GM10266 (cell line): Measurements from ENCODE around the gene ATAD2B.

Source experiments
- DNase-seq: peaks from one replicate; pipeline ENCODE4 v3.0.0; 2012; ENCODE audit errors: extremely low spot score
- CTCF ChIP-seq: IDR thresholded peaks from 2 replicates; pipeline ENCODE4 v1.5.1; 2012; ENCODE audit warnings: mild to moderate bottlenecking, low read depth; ENCODE audit not compliant: control insufficient read depth, insufficient read depth; ENCODE audit errors: missing control alignments

Gene ATAD2B

GRCh38 chr2:23905155-23905554, 21.8 kb downstream of the ATAD2B start:
- TF ChIP-seq CTCF, result no peak
- DNase-seq, result no peak

DNA sequence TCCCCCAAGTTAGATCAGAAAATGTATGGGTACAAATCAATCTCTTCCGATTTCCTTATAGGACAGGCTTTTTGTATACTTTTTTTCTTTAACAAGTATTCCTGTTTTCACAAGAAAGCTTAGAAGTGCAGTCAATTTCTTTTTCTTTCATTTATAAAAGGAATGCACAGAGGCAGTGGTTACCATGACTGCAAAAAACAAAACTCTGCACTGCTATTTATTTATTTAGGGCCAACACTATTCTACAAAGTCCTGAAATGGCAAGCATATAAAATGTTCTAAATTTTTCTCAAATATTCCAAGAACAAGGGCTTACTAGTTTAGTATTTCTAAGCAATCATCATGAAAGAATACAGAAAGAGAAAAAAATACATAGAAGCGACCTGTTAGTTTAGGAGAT, 22.2 kb downstream of the ATAD2B start:
- no peak for TF ChIP-seq CTCF
- DNase-seq, result no peak

- no peak for DNase-seq
- TF ChIP-seq CTCF, result no peak
These were observed 22.7 kb downstream of the ATAD2B start for GRCh38 chr2:23904215-23904614.

DNA sequence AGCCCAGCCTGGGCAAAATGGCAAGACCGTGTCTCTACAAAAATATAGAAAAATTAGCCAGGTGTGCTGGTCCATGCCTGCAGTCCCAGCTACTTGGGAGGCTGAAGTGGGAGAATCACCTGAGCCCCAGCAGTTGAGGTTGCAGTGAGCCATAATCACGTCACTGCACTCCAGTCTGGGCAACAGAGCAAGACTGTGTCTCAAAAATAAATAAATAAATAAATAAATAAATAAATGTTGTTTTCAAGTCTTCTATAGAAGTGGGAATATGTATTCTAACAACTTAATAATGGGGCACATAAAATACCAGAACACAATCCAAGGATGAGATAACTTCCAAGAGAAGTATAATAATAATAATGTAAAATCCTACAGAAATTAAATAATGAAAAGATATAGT, 23.9 kb downstream of the ATAD2B start:
- TF ChIP-seq CTCF, result no peak
- DNase-seq, result no peak

DNA sequence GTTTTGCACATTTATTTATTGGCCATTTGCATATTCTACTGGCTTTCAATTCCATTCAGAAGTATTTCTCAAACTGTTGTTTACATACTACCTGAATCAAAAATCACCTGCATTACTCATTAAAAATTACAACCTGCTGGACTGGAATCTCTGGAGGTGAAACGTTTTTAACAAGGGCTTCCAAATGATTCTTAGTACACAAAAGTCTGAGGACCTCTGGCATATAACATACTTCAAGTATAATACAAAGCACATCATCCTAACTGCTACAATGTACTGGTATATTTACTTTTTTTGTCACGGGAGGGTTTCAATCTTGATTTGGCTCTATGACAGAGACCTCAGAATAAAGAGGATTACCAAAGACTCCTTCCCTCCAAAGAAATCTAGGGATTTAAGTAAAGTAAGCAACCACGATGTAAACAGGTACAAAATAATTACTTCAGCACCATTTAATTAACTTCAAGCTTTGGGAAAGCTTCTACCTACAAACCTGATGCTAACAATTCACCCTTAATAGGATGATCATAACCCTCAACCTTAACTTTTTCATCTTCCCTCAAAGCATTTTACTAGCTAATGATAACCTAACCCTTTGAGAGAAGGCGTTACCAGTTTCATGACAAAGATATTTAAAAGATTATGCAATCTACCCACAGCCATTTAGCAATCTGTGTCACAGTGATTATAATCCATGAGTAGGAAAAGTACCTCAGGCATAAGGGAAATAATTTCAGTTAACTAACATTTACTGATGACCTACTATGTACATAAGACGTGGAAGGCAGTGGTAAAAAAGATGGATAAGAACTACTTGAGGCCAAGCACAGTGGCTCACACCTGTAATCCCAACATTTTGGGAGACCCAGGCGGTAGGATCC, 24.7 kb downstream of the ATAD2B start:
- DNase-seq, result no peak
- TF ChIP-seq CTCF, result no peak

DNA sequence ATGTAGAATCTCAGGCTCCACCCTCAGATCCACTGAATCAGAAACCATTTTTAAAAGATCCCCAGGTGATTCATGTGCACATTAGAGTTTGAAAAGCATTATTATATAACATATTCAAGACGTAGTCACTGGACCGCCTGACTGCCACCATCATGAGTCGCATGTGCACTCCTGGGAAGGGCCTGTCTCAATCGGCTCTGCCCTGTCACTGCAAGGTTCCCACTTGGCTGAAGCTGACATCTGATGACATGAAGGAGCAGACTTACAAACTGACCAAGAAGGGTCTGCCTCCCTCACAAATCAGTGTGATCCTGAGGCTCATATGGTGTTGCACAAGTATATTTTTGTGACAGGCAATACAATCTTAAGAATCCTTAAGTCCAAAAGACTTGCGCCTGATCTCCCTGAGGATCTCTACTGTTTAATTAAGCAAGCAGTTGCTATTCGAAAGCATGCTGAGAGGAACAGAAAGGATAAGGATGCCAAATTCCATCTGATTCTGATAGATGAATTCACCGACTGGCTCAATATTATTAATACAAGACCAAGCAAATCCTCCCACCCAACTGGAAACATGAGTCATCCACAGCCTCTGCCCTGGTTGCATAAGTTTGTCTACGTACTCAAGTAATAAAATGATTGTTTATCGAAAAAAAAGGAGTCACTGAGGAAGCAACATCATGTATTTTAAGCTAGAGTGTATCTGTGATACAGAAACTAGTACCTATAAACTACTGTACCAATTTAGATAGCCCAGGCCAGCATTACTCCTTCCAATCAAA, 26.2 kb downstream of the ATAD2B start:
- no peak for TF ChIP-seq CTCF
- no peak for DNase-seq

DNA sequence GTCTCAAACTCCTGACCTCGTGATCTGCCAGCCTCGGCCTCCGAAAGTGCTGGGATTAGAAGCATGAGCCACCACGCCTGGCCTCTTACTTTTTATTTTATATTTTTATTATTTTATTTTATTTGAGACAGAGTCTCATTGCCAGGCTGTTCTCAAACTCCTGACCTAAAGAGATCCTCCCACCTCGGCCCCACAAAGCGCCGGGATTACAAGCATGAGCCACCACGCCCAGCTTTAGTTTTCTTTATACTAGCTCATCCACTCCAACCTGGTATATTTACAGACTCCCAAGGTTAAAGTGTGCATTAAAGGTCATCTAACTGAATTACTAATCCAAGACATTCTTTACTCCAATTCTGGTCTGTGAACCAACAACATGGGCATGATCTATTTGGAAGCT, 26.8 kb downstream of the ATAD2B start:
- no peak for DNase-seq
- TF ChIP-seq CTCF, result no peak
